COLO829 (cell line): ENCODE results near the gene FRMPD4.

Experiments
- DNase-seq: peaks from one replicate; pipeline ENCODE4 v3.0.0; 2012; ENCODE audit warnings: low spot score

Gene FRMPD4

DNA sequence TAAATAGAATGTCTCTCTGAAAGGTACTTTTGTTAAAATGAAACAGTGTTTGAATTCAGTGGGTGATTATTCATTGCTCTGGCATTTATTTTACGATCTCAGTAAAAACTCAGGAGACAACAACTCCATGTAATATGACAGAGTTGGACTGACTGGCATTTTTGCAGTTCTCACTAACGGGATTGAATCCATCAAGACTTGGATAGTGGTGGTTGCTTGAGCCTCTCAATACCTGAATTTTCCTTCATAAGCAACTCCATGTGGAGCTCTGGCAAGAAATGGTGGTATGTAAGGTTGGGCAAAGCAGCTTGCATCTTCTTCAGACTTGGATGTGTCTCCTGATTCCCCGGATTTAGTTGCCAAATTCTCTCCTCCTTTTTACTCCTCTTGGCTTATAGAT lies 72.7 kb downstream of the FRMPD4 start:
- DNase-seq, result peak; percentile 59

DNA sequence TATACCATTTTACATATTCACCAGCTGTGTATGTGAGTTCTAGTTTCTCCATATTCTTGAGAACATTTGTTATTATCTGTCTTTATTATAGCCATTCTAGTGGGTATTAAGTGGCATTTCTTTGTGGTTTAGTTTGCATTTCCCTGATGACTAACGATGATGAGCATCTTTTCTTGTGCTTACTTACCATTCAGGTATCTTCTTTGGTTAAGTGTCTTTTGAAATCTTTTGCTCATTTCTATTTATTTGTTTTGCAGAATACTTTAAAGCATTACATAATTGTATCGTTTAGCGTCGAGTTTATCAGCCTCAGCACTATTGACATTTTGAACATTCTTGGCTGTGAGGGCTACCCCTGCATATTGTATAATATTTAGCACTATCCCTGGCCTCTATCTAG lies 85.4 kb downstream of the FRMPD4 start:
- DNase-seq, result no peak

DNA sequence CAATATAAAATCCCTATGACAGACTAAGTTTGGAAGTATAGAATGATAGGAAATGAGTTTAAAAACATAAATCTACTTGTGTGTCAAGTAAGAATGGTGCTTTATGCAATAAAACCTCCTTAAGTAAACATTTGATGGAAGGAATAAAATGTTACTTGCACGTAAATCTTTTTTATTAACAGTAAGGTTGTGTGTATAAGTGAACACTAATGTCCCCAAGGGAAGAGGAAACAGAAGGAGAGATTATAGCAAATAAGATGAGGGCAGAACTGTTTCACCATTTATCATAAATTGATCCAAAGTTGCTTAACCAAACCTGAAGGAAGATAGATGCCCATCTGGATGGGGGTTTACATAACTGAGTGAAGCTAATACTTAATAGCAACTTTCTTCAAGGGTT lies 86.8 kb downstream of the FRMPD4 start:
- no peak for DNase-seq

DNA sequence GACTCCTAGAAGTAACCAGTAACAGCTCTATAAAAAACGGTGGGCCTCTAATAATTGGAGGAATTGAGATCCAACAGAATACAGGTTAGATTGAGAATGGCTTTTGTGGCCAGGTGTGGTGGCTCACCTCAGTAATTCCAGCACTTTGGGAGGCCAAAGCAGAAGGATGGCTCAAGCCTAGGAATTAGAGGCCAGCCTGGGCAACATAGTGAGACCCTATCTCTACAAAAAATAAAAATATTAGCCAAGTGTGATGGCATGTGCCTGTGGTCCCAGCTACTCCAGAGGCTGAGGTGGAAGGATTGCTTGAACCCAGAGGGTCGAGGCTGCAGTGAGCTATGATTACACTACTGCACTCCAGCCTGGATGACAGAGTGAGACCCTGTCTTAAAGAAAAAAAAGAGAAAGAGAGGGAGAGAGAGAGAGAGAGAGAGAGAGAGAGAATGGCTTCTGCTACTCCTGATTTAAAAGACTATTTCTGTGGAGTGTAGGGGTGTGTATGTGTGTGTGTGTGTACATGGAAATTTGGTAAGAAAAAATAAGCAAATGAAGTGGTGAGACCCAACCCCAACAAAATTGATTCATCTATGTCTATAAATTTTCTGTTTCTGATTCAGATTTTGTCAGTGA lies 89.3 kb downstream of the FRMPD4 start:
- no peak for DNase-seq

DNA sequence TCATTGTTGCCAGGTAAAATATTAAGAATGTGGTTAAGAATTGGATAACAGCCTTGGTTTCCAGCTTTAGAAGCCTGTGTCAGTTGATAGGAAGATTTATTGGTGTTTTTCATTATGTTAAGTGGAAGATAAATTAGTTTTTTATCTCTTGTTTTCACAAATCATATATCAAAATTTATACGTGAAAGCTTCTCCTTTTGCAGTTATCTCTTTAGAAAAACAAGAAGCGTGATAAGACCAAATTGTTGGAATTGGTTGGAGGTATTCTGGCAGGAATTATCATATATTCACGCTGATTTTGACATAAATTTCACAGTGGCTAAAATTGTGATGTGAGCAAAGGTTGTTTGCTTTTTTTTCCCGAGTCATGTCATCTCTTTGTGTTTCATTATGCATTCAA lies 90.6 kb downstream of the FRMPD4 start:
- DNase-seq, result no peak

DNA sequence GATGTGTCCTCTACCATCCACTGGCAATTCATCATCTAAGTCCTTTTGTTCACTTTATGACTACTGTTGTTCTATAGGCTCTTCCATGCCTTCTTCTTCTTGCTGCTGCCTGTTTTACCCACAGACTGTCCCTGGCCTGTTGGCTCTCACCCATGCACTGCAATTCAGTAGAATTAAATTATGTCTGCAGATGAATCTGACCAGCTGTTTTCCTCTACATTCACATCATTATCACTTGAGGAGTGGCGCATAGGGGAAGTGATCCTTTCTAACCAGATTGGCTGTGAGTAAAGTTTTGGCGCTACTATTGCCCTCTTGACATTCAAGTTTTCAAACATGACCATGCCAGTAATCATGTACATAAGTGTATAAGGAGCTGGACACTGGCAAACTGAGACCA lies 91.7 kb downstream of the FRMPD4 start:
- no peak for DNase-seq

- no peak for DNase-seq
These were observed 96.5 kb downstream of the FRMPD4 start for GRCh38 chrX:12234534-12235329.

- no peak for DNase-seq
These were observed 97.9 kb downstream of the FRMPD4 start for GRCh38 chrX:12236156-12236555.

GRCh38 chrX:12237131-12237530 lies 98.9 kb downstream of the FRMPD4 start:
- no peak for DNase-seq

- no peak for DNase-seq
These were observed 99.5 kb downstream of the FRMPD4 start for GRCh38 chrX:12237771-12238170.

DNA sequence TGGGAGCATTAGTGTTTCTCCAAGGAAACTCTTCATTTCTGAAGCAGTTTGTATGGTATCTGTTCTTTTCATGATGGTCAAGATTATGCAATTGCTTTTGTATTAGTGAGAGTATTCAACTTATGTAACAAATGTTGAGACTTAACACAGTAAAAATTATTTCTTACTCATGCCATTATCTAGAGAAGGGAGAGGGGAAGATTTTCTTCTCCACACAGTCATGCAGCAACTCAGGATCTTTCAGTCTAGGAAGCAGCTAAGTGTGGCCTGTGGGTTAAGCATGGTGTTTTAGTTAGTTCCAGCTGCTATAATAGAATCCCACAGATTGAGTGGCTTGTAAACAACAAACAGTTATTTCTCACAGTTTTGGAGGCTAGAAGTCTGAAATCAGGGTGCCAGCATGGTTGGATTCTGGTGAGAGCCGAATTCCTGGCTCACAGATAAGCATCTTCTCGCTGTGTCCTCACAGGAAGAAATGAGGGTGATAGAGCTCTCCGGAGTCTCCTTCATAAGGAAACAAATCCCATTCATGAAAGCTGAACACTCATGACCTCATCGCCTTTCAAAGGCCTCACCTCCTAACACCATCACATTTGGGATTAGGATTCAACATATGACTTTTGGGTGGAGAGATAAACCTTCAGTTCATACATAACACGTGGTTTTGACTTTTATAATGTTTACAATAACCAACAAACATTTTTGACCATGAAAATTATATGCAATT lies 101.2 kb downstream of the FRMPD4 start:
- DNase-seq, result no peak

DNA sequence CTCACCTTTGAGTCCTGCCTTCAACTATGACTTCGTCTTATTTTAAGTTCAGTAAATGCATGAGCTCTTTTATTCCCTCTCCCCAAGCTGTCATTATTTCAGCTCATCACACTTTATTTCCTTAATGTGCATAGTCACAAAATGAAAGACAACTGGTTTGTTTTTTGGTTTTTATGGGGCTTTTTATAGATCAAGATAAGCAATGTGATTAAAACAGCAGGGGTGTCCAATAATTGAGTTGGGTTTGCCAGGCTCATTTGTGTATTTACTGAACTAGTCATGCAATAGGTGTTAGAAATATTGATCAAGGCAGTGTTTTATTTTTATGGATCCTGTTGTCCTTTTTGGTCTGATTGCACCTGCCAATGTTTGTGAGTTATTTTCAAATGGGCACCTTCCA lies 102.2 kb downstream of the FRMPD4 start:
- no peak for DNase-seq

DNA sequence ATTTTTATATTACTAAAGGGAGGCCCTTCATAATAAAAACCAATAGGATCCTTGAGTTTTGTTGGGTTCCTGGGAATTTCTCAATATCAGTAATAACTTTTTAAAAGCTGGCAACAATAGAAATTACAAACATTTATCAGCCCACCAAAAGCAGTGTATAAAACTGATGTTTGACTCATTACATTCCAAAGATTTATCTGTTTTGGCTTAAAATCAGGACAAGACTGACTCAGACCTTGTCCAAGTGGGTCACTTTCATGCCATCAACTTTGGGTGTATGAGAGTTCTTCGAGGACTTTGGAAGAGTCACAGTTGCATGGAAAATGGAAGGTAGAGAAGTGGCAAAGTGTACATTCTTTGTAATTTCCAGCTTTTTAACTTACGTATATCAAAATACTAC lies 102.8 kb downstream of the FRMPD4 start:
- DNase-seq, result no peak

DNA sequence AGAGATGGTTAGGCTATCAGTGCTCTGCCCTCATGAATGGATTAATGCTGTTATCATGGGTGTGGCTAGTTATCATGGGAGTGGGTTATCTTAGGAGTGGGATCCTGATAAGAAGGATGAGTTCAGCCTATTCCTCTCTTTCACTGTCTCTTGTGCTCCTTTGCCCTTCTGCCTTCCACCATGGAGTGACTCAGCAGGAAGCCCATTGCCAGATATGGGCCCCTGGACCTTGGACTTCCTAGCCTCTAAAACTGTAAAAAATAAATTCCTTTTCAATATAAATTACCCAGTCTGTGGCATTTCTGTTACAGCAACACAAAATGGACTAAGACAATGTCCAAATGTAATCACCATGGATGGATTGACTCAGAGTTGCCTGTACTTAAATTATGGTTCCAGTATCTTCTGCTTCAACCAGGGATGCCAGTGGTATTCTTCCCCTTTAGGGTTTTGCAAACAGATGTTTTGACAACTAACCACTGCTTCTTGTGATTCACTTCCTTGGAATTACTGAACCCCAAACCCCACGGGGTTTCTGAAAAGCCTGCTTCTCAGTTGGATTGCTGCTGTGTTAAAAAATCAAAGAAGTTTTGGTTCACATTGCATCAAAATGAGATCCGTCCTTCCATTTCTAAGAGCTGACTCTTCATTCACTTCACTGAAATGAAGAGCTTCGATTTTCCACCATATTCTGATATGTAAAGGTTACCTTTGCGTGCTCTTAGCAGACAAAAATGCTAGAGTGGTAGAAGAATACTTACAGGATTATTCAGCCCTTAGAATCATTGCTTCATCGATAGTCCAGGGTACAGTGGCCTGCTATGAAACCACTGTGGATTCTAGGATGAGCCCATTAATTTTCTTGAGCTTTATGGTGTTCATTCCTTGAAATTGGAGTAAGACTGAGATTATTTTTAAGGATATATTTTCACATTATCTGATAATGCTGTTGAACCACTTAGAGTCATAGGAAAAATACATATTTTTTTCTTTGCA lies 107.7 kb downstream of the FRMPD4 start:
- no peak for DNase-seq

DNA sequence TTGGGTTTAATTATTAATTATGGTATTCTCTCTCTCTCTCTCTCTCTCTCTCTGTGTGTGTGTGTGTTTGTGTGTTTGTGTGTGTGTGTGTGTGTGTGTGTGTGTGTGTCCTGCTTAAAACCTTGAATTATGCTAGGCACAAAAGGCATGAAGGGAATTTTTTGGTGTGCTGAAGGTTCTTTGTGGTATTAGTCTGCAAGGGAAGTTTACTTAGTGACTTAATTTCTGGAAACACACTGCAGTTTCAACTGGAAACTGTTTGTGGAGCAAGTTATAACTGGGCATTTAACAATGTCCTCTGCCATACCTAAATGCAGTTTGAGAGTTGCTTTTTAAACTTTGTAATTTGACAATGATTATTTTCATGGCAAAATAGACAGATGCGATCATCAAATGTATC lies 111.7 kb downstream of the FRMPD4 start:
- no peak for DNase-seq

DNA sequence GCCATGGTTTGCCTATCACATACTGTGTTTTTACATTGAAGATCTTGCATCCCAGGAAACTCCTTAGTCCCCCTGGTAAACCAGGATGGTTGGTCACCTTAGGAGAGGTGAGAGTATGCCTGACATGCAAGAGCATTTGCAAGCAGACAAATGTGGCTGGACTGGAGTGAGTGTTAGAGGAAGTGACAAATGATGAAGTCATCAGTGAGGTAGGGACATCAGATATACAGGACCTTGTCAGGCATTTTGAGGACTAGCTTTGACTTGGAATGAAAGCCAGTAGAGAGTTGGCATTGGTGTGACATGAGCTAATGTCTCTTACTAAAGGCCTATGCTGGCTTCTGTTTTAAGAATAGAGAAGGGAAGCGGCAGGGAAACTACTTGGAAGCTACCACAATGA lies 124.9 kb downstream of the FRMPD4 start:
- DNase-seq, result no peak

- no peak for DNase-seq
These were observed 131.2 kb downstream of the FRMPD4 start for GRCh38 chrX:12269484-12269883.

DNA sequence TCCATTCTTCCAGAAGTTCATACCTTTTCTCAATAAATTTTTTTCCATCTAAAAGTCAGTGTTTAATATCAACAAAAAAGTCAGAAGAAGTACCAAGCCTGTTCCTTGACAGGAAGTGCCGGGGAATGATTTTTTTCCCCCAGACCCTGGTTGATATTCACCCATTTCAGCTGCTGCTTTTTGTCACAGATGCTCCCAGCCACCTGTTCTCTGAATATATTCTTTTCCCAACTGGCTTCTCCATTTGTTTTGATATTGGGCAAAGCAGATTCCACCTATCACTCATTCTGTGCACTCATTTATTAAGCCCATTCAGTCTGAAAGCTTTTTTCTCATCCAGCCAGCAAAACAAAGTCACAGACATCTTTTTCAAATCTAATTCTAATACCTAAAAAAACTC lies 139.9 kb downstream of the FRMPD4 start:
- DNase-seq, result no peak

- no peak for DNase-seq
These were observed 144.7 kb downstream of the FRMPD4 start for GRCh38 chrX:12282991-12283390.

DNA sequence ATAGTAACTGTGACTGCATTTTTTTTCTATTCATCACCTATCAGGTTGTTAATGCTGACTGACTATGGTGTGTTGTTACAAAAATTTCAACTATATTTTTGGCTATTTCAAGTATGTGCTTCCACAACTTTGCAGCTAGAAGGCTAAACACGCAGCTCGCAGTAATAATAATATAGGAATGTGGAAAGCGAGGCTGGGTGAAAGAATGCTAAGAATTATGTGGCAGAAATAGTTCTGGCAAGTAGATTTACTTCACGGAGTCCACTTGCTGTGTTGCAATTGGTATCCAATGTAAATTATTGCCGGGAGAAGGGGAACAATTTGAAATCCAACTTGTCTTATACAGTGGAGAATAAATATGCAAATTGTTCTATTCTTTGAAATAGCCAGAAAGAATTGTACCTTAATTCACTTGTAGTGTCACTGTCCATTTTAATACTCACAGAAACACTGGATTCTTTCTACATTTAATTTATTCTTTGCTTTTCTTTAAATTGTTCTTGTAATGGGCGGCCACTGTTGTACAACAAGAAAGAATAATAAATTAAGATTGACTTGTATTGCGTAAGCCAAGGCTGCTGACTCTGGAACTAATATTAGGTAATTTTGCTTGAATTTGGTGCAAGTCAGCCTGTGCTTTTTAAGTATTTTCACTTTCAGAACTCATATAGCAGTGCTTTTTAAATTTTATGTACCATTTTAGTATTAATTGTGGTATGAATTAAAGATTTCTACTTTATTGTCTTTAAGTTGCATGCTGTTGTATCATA lies 154.9 kb downstream of the FRMPD4 start:
- DNase-seq, result no peak

- DNase-seq, result no peak
These were observed 159.1 kb downstream of the FRMPD4 start for GRCh38 chrX:12297353-12297752.
